Naive thymus-derived CD4-positive, alpha-beta T cell (primary cell): Measurements from ENCODE around the gene TRUB1. TPM values are rescaled to one million over a fixed set of nuclear protein-coding genes. Genes with fewer than 3 reads are reported as not detected.

ENCODE experiments used
- ATAC-seq: fragments of 150-1000 bp; cut with Tn5 transposase; 2 replicates; pipeline ENCODE4 v1.10.0; 2021; ENCODE audit warnings: mild to moderate bottlenecking, moderate library complexity
- CTCF ChIA-PET: fragments of 350-600 bp; sonication (Branson Sonifier 250); formaldehyde crosslinking; loops from one replicate; lab custom pipeline; 2021; ENCODE audit warnings: antibody characterized with exemption; lab: Charles Lee
- POLR2A ChIA-PET: fragments of 350-600 bp; sonication (Branson Sonifier 250); formaldehyde crosslinking; loops from one replicate; lab custom pipeline; 2021; ENCODE audit warnings: antibody characterized with exemption, inconsistent platforms; lab: Charles Lee
- DNase-seq, 9 donors: peaks; one replicate each; pipeline versions ENCODE4 v3.0.0 to v3.0.0-alpha.2; 2020 to 2022; ENCODE audit warnings: mixed read lengths in 1 of 9
- H3K27ac ChIP-seq: one replicate; pipeline ENCODE4 v1.7.0; 2013; ENCODE audit warnings: mild to moderate bottlenecking, low read depth, low read length, moderate library complexity
- H3K27me3 ChIP-seq, 2 donors: one replicate each; pipeline ENCODE4 v1.7.0; 2013; ENCODE audit warnings: low read length in 2 of 2, mild to moderate bottlenecking in 2 of 2, moderate library complexity in 2 of 2; ENCODE audit not compliant: control insufficient read depth in 2 of 2, insufficient read depth in 2 of 2
- H3K36me3 ChIP-seq, 3 experiments: 1 replicate in 2 of 3; 2 replicates in 1 of 3; pipeline ENCODE4 v1.7.0; 2013; ENCODE audit warnings: low read length in 3 of 3, mild to moderate bottlenecking in 3 of 3, moderate library complexity in 1 of 3; ENCODE audit not compliant: insufficient read depth in 3 of 3, control insufficient read depth in 2 of 3
- H3K4me1 ChIP-seq, 2 donors: one replicate each; pipeline ENCODE4 v1.7.0; 2013; ENCODE audit warnings: low read length in 2 of 2, mild to moderate bottlenecking in 2 of 2, moderate library complexity in 1 of 2; ENCODE audit not compliant: control insufficient read depth in 2 of 2, insufficient read depth in 2 of 2
- H3K4me3 ChIP-seq: 2 replicates; pipeline ENCODE4 v1.7.0; 2013; ENCODE audit warnings: mild to moderate bottlenecking, low read length
- H3K9me3 ChIP-seq, 3 experiments: 1 replicate in 2 of 3; 2 replicates in 1 of 3; pipeline ENCODE4 v1.7.0; 2013; ENCODE audit warnings: low read length in 3 of 3; ENCODE audit not compliant: control insufficient read depth in 2 of 3
- H3K27ac Mint-ChIP-seq, 9 donors: one replicate each; pipeline ENCODE4 v1.8.0; 2020 to 2022; ENCODE audit warnings: mixed read lengths in 9 of 9, mild to moderate bottlenecking in 8 of 9, moderate library complexity in 5 of 9, inconsistent platforms in 2 of 9
- H3K27me3 Mint-ChIP-seq, 5 donors: one replicate each; pipeline ENCODE4 v1.8.0; 2021 to 2022; ENCODE audit warnings: mixed read lengths in 5 of 5, mild to moderate bottlenecking in 1 of 5
- H3K36me3 Mint-ChIP-seq, 5 donors: one replicate each; pipeline ENCODE4 v1.8.0; 2020 to 2022; ENCODE audit warnings: mixed read lengths in 5 of 5, mild to moderate bottlenecking in 3 of 5, inconsistent platforms in 1 of 5
- H3K4me1 Mint-ChIP-seq, 7 donors: one replicate each; pipeline ENCODE4 v1.8.0; 2020 to 2022; ENCODE audit warnings: mixed read lengths in 7 of 7, mild to moderate bottlenecking in 3 of 7, inconsistent platforms in 1 of 7
- H3K4me3 Mint-ChIP-seq, 10 donors: one replicate each; pipeline ENCODE4 v1.8.0; 2020 to 2022; ENCODE audit warnings: mild to moderate bottlenecking in 10 of 10, mixed read lengths in 10 of 10, moderate library complexity in 6 of 10, inconsistent platforms in 2 of 10
- H3K9me3 Mint-ChIP-seq, 11 donors: one replicate each; pipeline ENCODE4 v1.8.0; 2020 to 2022; ENCODE audit warnings: mixed read lengths in 11 of 11, mild to moderate bottlenecking in 4 of 11, inconsistent platforms in 1 of 11, moderate library complexity in 1 of 11
- intact Hi-C, 2 donors: fragments of 100-400 bp; cut with micrococcal nuclease; formaldehyde crosslinking; loops; one replicate each; pipeline ENCODE4 v1.15.1; 2023
- polyA plus RNA-seq, 2 donors: library from polyadenylated mRNA; unstranded; fragments of 300-500 nt; fragmentation: Illumina TruSeq; gene quantifications; one replicate each; pipeline ENCODE4 v1.2.3, GENCODE V29; 2021
- total RNA-seq, 6 experiments: library from RNA in 5 of 6; stranded (reverse) in 5 of 6; gene quantifications; 1 replicate in 5 of 6; 2 replicates in 1 of 6; pipeline ENCODE4 v1.2.3 and lab custom pipeline; 2021 to 2026

The TRUB1 gene
- total and polyA plus RNA-seq, 7 experiments from 2014 or later, result 6.8 to 14.6 (median 11.2) TPM

- Histone ChIP-seq H3K27me3 (no peaks in the 10 kb centered on the region), H3K36me3 (peaks cover 0 to 4% (median 0%) of the 10 kb centered on the region in 3 experiments), H3K27ac (no peak overlapping the region), H3K4me1 (no peaks in the 10 kb centered on the region), H3K4me3 (no peak overlapping the region), H3K9me3 (no peaks in the 10 kb centered on the region)
- intact Hi-C loops, result no loop called here
- Mint-ChIP-seq H3K4me3 (no peak overlapping the region), H3K4me1 (peaks cover 9 to 50% (median 34%) of the 10 kb centered on the region in 7 donors), H3K36me3 (peaks cover 25 to 58% (median 46%) of the 10 kb centered on the region in 5 donors), H3K9me3 (peaks cover 0 to 2% (median 0%) of the 10 kb centered on the region in 11 donors), H3K27ac (peak overlapping the region in 2 of 9 donors; percentile 7 to 36), H3K27me3 (no peaks in the 10 kb centered on the region)
- no peak for DNase-seq
- no peak for ATAC-seq
- ChIA-PET POLR2A (interaction anchor here (0.6 kb wide), 1 partner anchor 1847 kb away, joined by 3 read pairs; no protein-coding TSS in a partner anchor), CTCF (no interaction called here)
These were observed 19.7 kb downstream of the TRUB1 start for GRCh38 chr10:114957673-114958072.

- Histone ChIP-seq H3K4me1 (no peaks in the 10 kb centered on the region), H3K9me3 (peaks cover 0 to 4% (median 0%) of the 10 kb centered on the region in 3 experiments), H3K27me3 (no peaks in the 10 kb centered on the region), H3K36me3 (peaks cover 0 to 13% (median 0%) of the 10 kb centered on the region in 3 experiments), H3K27ac (no peak overlapping the region), H3K4me3 (no peak overlapping the region)
- DNase-seq (no peak), ATAC-seq (no peak)
- intact Hi-C loops, result no loop called here
- ChIA-PET CTCF (no interaction called here), POLR2A (no interaction called here)
- no peak overlapping the region for H3K27ac Mint-ChIP-seq
- no peak overlapping the region for H3K4me3 Mint-ChIP-seq
- peaks cover 8 to 51% (median 41%) of the 10 kb centered on the region in 7 donors for H3K4me1 Mint-ChIP-seq
- H3K36me3 Mint-ChIP-seq, result peaks cover 21 to 50% (median 39%) of the 10 kb centered on the region in 5 donors
- no peaks in the 10 kb centered on the region for H3K27me3 Mint-ChIP-seq
- H3K9me3 Mint-ChIP-seq, result peaks cover 0 to 2% (median 0%) of the 10 kb centered on the region in 11 donors
These were observed 24.4 kb downstream of the TRUB1 start for GRCh38 chr10:114962441-114962840.

GRCh38 chr10:114963908-114964307 lies 25.9 kb downstream of the TRUB1 start:
- Histone ChIP-seq H3K27me3 (no peaks in the 10 kb centered on the region), H3K36me3 (peaks cover 0 to 13% (median 0%) of the 10 kb centered on the region in 3 experiments), H3K27ac (no peak overlapping the region), H3K4me1 (no peaks in the 10 kb centered on the region), H3K4me3 (no peak overlapping the region), H3K9me3 (peaks cover 0 to 4% (median 0%) of the 10 kb centered on the region in 3 experiments)
- H3K4me3 Mint-ChIP-seq, result no peak overlapping the region
- H3K27ac Mint-ChIP-seq, result no peak overlapping the region
- intact Hi-C loops, result no loop called here
- peaks cover 10 to 59% (median 42%) of the 10 kb centered on the region in 7 donors for H3K4me1 Mint-ChIP-seq
- DNase-seq (no peak), ATAC-seq (no peak)
- peaks cover 0 to 2% (median 0%) of the 10 kb centered on the region in 11 donors for H3K9me3 Mint-ChIP-seq
- ChIA-PET CTCF (no interaction called here), POLR2A (no interaction called here)
- peaks cover 21 to 54% (median 39%) of the 10 kb centered on the region in 5 donors for H3K36me3 Mint-ChIP-seq
- H3K27me3 Mint-ChIP-seq, result no peaks in the 10 kb centered on the region

- ChIA-PET CTCF (interaction anchor here (0.6 kb wide), 1 partner anchor 82 kb away, joined by 3 read pairs; no protein-coding TSS in a partner anchor), POLR2A (interaction anchor here (0.6 kb wide), 1 partner anchor 80 kb away, joined by 3 read pairs; no protein-coding TSS in a partner anchor)
- Mint-ChIP-seq H3K27me3 (no peaks in the 10 kb centered on the region), H3K4me1 (peaks cover 12 to 57% (median 44%) of the 10 kb centered on the region in 7 donors), H3K4me3 (no peak overlapping the region), H3K36me3 (peaks cover 10 to 34% (median 26%) of the 10 kb centered on the region in 5 donors), H3K27ac (peak overlapping the region in 2 of 9 donors; percentile 12 to 29), H3K9me3 (peaks cover 0 to 2% (median 0%) of the 10 kb centered on the region in 11 donors)
- Histone ChIP-seq H3K9me3 (peaks cover 0 to 4% (median 0%) of the 10 kb centered on the region in 3 experiments), H3K27ac (no peak overlapping the region), H3K27me3 (no peaks in the 10 kb centered on the region), H3K4me3 (no peak overlapping the region), H3K36me3 (peaks cover 0 to 13% (median 0%) of the 10 kb centered on the region in 3 experiments), H3K4me1 (peaks cover 0 to 10% of the 10 kb centered on the region in 2 donors)
- DNase-seq (no peak), ATAC-seq (no peak)
- intact Hi-C loops, result no loop called here
These were observed 29.1 kb downstream of the TRUB1 start for GRCh38 chr10:114967071-114967470.

GRCh38 chr10:114970515-114970914 lies 32.5 kb downstream of the TRUB1 start:
- Histone ChIP-seq H3K27me3 (no peaks in the 10 kb centered on the region), H3K9me3 (no peaks in the 10 kb centered on the region), H3K27ac (no peak overlapping the region), H3K36me3 (peaks cover 0 to 7% (median 0%) of the 10 kb centered on the region in 3 experiments), H3K4me1 (peaks cover 0 to 10% of the 10 kb centered on the region in 2 donors), H3K4me3 (no peak overlapping the region)
- intact Hi-C loops, result no loop called here
- CTCF ChIA-PET, result no interaction called here
- no peaks in the 10 kb centered on the region for H3K9me3 Mint-ChIP-seq
- peaks cover 13 to 42% (median 27%) of the 10 kb centered on the region in 5 donors for H3K36me3 Mint-ChIP-seq
- no peak for ATAC-seq
- no peak overlapping the region for H3K4me3 Mint-ChIP-seq
- no peak for DNase-seq
- POLR2A ChIA-PET, result no interaction called here
- H3K27me3 Mint-ChIP-seq, result no peaks in the 10 kb centered on the region
- H3K4me1 Mint-ChIP-seq, result peaks cover 9 to 43% (median 25%) of the 10 kb centered on the region in 7 donors
- peak overlapping the region in 4 of 9 donors; percentile 5 to 60 (median 46) for H3K27ac Mint-ChIP-seq

- Mint-ChIP-seq H3K4me1 (peaks cover 0 to 23% (median 14%) of the 10 kb centered on the region in 7 donors), H3K9me3 (no peaks in the 10 kb centered on the region), H3K27ac (no peak overlapping the region), H3K27me3 (no peaks in the 10 kb centered on the region), H3K4me3 (no peak overlapping the region), H3K36me3 (peaks cover 10 to 31% (median 27%) of the 10 kb centered on the region in 5 donors)
- H3K36me3 ChIP-seq, result peaks cover 0 to 7% (median 0%) of the 10 kb centered on the region in 3 experiments
- DNase-seq (no peak), ATAC-seq (no peak)
- peaks cover 0 to 10% of the 10 kb centered on the region in 2 donors for H3K4me1 ChIP-seq
- no peaks in the 10 kb centered on the region for H3K9me3 ChIP-seq
- H3K4me3 ChIP-seq, result no peak overlapping the region
- H3K27me3 ChIP-seq, result no peaks in the 10 kb centered on the region
- CTCF ChIA-PET, result no interaction called here
- H3K27ac ChIP-seq, result no peak overlapping the region
- POLR2A ChIA-PET, result no interaction called here
- intact Hi-C loops, result no loop called here
These were observed 35.3 kb downstream of the TRUB1 start for GRCh38 chr10:114973306-114973705.
